Glomerular visceral epithelial cell (primary cell): ENCODE measurements around the gene CNRIP1.

Experiments used
- DNase-seq: peaks from one replicate; pipeline ENCODE4 v3.0.0-alpha.2; 2016; ENCODE audit errors: extremely low spot score

The CNRIP1 gene

GRCh38 chr2:68251187-68251854 lies 68.4 kb downstream of the CNRIP1 start:
- DNase-seq, result peak; percentile 71

- no peak for DNase-seq
These were observed 69.0 kb downstream of the CNRIP1 start for GRCh38 chr2:68250652-68251186.

GRCh38 chr2:68250196-68250595 lies 69.6 kb downstream of the CNRIP1 start:
- DNase-seq, result no peak

- DNase-seq, result no peak
These were observed 70.9 kb downstream of the CNRIP1 start for GRCh38 chr2:68248806-68249205.

- DNase-seq, result no peak
These were observed 71.4 kb downstream of the CNRIP1 start for GRCh38 chr2:68248361-68248760.

GRCh38 chr2:68246396-68246795 lies 73.4 kb downstream of the CNRIP1 start:
- DNase-seq, result no peak

GRCh38 chr2:68245672-68246071 lies 74.1 kb downstream of the CNRIP1 start:
- DNase-seq, result no peak

GRCh38 chr2:68245066-68245465 lies 74.7 kb downstream of the CNRIP1 start:
- no peak for DNase-seq

- no peak for DNase-seq
These were observed 75.3 kb downstream of the CNRIP1 start for GRCh38 chr2:68244456-68244855.
